Measurements from ENCODE around the gene PSMA3.

DNA sequence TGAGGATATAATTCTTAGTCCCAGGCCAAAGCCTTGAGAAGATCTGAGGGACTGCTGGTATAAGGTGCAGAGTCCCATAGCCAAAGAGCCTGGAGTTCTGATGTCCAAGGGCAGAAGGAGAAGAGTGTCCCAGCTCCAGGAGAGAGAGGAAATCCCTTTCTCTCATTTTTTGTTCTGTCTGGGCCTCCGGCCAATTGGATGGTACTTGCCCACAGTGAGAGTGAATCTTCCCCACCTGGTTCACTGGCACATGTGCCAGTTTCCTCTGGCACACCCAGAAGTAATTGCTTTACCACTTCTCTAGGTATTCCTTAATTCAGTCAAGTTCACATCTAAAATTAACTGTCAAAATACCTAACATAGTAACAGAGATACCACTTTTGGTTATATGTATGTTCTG, 69.1 kb downstream of the PSMA3 start:
- TF ChIP-seq, protein P1, sequence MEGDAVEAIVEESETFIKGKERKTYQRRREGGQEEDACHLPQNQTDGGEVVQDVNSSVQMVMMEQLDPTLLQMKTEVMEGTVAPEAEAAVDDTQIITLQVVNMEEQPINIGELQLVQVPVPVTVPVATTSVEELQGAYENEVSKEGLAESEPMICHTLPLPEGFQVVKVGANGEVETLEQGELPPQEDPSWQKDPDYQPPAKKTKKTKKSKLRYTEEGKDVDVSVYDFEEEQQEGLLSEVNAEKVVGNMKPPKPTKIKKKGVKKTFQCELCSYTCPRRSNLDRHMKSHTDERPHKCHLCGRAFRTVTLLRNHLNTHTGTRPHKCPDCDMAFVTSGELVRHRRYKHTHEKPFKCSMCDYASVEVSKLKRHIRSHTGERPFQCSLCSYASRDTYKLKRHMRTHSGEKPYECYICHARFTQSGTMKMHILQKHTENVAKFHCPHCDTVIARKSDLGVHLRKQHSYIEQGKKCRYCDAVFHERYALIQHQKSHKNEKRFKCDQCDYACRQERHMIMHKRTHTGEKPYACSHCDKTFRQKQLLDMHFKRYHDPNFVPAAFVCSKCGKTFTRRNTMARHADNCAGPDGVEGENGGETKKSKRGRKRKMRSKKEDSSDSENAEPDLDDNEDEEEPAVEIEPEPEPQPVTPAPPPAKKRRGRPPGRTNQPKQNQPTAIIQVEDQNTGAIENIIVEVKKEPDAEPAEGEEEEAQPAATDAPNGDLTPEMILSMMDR (IDR thresholded peaks at IDR 0.05): no peak
- no peak for TF ChIP-seq POLR2A (IDR thresholded peaks at IDR 0.05)
